ENCODE measurements around the gene HOXC11. TPM values are rescaled to one million over a fixed set of nuclear protein-coding genes. Genes with fewer than 3 reads are reported as not detected.

The HOXC11 gene
- total RNA-seq, 2 donors from 2014 or later = not detected

- Histone ChIP-seq H3K9me3 (no peaks in the 10 kb centered on the region), H3K27ac (no peak overlapping the region), H3K36me3 (no peaks in the 10 kb centered on the region), H3K27me3 (replicated peaks; ENCODE audit: insufficient read depth) (peaks cover 38% of the 10 kb centered on the region), H3K4me3 (no peak overlapping the region), H3K4me1 (replicated peaks) (no peaks in the 10 kb centered on the region)
- 42% methylated on average over 51 of the region's 51 CpGs for WGBS
- no peak for DNase-seq (ENCODE audit: low spot score)
- no peak for TF ChIP-seq POLR2AphosphoS5 (IDR thresholded peaks at IDR 0.05)
- TF ChIP-seq CTCF (IDR thresholded peaks at IDR 0.05) = no peak
- no peak for TF ChIP-seq POLR2A (IDR thresholded peaks at IDR 0.05)
- intact Hi-C loops (cut with DNase I) = no loop called here
These were observed 27.7 kb upstream of the HOXC11 start for GRCh38 chr12:53944907-53945847.

GRCh38 chr12:53947743-53948142, 25.2 kb upstream of the HOXC11 start:
- Histone ChIP-seq H3K4me1 (replicated peaks) (no peaks in the 10 kb centered on the region), H3K9me3 (no peaks in the 10 kb centered on the region), H3K36me3 (no peaks in the 10 kb centered on the region), H3K27me3 (replicated peaks; ENCODE audit: insufficient read depth) (peaks cover 49% of the 10 kb centered on the region), H3K27ac (no peak overlapping the region), H3K4me3 (no peak overlapping the region)
- intact Hi-C loops (cut with DNase I) = no loop called here
- no peak for DNase-seq (ENCODE audit: low spot score)
- no peak for TF ChIP-seq CTCF (IDR thresholded peaks at IDR 0.05)

GRCh38 chr12:53948650-53949593, 24.0 kb upstream of the HOXC11 start:
- Histone ChIP-seq H3K36me3 (no peaks in the 10 kb centered on the region), H3K9me3 (no peaks in the 10 kb centered on the region), H3K4me1 (replicated peaks) (no peaks in the 10 kb centered on the region), H3K27ac (no peak overlapping the region), H3K4me3 (no peak overlapping the region), H3K27me3 (replicated peaks; ENCODE audit: insufficient read depth) (peaks cover 53% of the 10 kb centered on the region)
- TF ChIP-seq CTCF (IDR thresholded peaks at IDR 0.05) (no peak), POLR2AphosphoS5 (IDR thresholded peaks at IDR 0.05) (no peak), POLR2A (IDR thresholded peaks at IDR 0.05) (no peak)
- no peak for DNase-seq (ENCODE audit: low spot score)
- 57% methylated on average over 9 of the region's 9 CpGs for WGBS
- intact Hi-C loops (cut with DNase I) = no loop called here

- Histone ChIP-seq H3K9me3 (no peaks in the 10 kb centered on the region), H3K27me3 (replicated peaks; ENCODE audit: insufficient read depth) (peaks cover 59% of the 10 kb centered on the region), H3K36me3 (no peaks in the 10 kb centered on the region), H3K4me1 (replicated peaks) (no peaks in the 10 kb centered on the region), H3K4me3 (no peak overlapping the region), H3K27ac (no peak overlapping the region)
- no peak for TF ChIP-seq POLR2A (IDR thresholded peaks at IDR 0.05)
- no peak for TF ChIP-seq POLR2AphosphoS5 (IDR thresholded peaks at IDR 0.05)
- no peak for TF ChIP-seq CTCF (IDR thresholded peaks at IDR 0.05)
- 4% methylated on average over 31 of the region's 34 CpGs for WGBS
- intact Hi-C loops (cut with DNase I) = no loop called here
- no peak for DNase-seq (ENCODE audit: low spot score)
These were observed 23.1 kb upstream of the HOXC11 start for GRCh38 chr12:53949631-53950436.

Measured in prostate gland (tissue), 2 donors.